ENCODE measurements around the gene MCCC1. TPM values are rescaled to one million over a fixed set of nuclear protein-coding genes. Genes with fewer than 3 reads are reported as not detected.

The MCCC1 gene
- total and polyA plus RNA-seq, 8 donors: 16.5 to 83.9 (median 42.6) TPM

DNA sequence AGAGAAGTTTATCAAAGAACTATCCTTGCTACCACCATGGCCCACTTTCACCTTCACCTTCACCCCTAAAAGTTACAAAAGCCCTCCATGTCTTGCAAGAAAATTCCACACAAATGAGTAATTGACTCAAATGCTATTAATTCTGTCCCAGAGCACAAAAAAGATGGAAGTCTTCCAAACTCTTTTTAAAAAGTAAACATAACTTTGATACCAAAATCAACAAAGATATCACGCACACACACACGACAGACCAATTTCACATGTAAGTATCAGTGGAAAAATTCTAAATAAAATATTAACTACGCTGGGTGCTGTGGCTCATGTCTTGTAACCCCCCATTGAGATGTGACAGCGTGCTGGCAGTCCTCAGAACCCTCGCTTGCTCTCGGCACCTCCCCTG, 1.1 kb upstream of the MCCC1 start:
- H3K27ac ChIP-seq: peak overlapping the region; percentile 50 to 93 (median 92)
- TF ChIP-seq EP300 (IDR thresholded peaks at IDR 0.05): no peak
- TF ChIP-seq, protein P1, sequence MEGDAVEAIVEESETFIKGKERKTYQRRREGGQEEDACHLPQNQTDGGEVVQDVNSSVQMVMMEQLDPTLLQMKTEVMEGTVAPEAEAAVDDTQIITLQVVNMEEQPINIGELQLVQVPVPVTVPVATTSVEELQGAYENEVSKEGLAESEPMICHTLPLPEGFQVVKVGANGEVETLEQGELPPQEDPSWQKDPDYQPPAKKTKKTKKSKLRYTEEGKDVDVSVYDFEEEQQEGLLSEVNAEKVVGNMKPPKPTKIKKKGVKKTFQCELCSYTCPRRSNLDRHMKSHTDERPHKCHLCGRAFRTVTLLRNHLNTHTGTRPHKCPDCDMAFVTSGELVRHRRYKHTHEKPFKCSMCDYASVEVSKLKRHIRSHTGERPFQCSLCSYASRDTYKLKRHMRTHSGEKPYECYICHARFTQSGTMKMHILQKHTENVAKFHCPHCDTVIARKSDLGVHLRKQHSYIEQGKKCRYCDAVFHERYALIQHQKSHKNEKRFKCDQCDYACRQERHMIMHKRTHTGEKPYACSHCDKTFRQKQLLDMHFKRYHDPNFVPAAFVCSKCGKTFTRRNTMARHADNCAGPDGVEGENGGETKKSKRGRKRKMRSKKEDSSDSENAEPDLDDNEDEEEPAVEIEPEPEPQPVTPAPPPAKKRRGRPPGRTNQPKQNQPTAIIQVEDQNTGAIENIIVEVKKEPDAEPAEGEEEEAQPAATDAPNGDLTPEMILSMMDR (IDR thresholded peaks at IDR 0.05): no peak
- no peak for TF ChIP-seq POLR2A (IDR thresholded peaks at IDR 0.05)
- TF ChIP-seq POLR2AphosphoS5 (IDR thresholded peaks at IDR 0.05): no peak
- H3K9me3 ChIP-seq: no peaks in the 10 kb centered on the region
- no peak overlapping the region for H3K4me3 ChIP-seq
- intact Hi-C loops (cut with DNase I; ENCODE audit: low total_unique reads): no loop called here
- WGBS, 5 donors: 21 to 51% (median 28%) methylated on average over 4 to 6 of the region's 6 CpGs
- H3K36me3 ChIP-seq: peaks cover 0 to 3% (median 0%) of the 10 kb centered on the region in 4 donors
- peak in 1 of 2 donors; percentile 43 for DNase-seq
- peaks cover 10 to 38% (median 29%) of the 10 kb centered on the region in 4 donors for H3K4me1 ChIP-seq
- H3K27me3 ChIP-seq: no peaks in the 10 kb centered on the region

DNA sequence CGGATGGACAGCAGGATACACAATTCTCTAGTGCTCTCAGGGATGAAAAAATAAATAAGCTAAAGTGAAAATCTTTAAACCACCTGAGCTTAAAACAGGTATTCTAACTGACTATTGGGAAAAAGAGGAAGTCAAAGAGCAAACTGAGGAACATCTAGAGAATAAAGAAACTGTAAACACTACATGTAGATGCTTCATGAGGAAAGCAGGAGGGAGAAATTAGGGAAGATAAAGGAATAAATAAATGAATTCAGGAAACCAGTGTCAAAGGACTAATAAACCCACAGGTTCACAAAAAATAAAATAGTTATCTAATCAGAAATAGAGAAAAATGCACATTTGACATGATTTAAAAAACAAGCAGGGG, 525 bp upstream of the MCCC1 start:
- Histone ChIP-seq H3K27ac (peak overlapping the region; percentile 89 to 93 (median 92)), H3K4me1 (peaks cover 10 to 42% (median 31%) of the 10 kb centered on the region in 4 donors), H3K27me3 (no peaks in the 10 kb centered on the region), H3K9me3 (no peaks in the 10 kb centered on the region), H3K4me3 (peak overlapping the region; percentile 74 to 97 (median 82)), H3K36me3 (peaks cover 0 to 3% (median 0%) of the 10 kb centered on the region in 4 donors)
- no peak for DNase-seq
- WGBS, 5 donors: 0 to 5% (median 0%) methylated on average over 1 of the region's 1 CpG
- TF ChIP-seq EP300 (IDR thresholded peaks at IDR 0.05) (no peak), POLR2A (IDR thresholded peaks at IDR 0.05) (no peak), POLR2AphosphoS5 (IDR thresholded peaks at IDR 0.05) (no peak)
- TF ChIP-seq, protein P1 (IDR thresholded peaks at IDR 0.05): no peak
- intact Hi-C loops (cut with DNase I; ENCODE audit: low total_unique reads): no loop called here

DNA sequence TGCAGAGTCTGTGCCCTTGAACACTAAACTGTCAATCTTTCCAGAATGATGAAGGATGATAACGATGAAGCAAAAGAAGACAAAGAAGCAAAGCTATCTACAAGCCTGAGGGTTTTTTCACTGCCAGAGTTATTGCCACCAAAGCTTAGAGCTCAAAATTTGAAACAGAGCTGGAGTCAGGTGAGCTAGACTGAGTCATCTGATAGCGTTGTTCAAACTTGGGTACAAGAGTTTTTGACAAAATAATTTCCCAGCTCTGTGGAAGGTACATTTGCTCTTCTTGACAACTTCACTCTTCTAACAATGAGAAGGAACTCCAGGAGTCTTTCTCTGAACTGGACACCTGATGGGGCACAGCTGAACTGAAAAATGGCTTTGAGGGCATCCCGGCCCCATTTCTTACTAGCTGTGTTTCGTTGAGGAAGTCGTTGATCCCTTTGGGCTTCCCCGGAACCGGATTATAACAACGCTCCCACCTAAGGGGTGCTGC, 715 bp downstream of the MCCC1 start:
- Histone ChIP-seq H3K9me3 (no peaks in the 10 kb centered on the region), H3K27me3 (no peaks in the 10 kb centered on the region), H3K27ac (peak overlapping the region; percentile 89 to 93 (median 92)), H3K4me1 (peaks cover 10 to 51% (median 32%) of the 10 kb centered on the region in 4 donors), H3K36me3 (peaks cover 0 to 3% (median 0%) of the 10 kb centered on the region in 4 donors), H3K4me3 (peak overlapping the region; percentile 74 to 97 (median 82))
- no peak for DNase-seq
- WGBS, 5 donors: 3 to 5% (median 4%) methylated on average over 8 of the region's 8 CpGs
- intact Hi-C loops (cut with DNase I; ENCODE audit: low total_unique reads): no loop called here
- TF ChIP-seq POLR2AphosphoS5 (IDR thresholded peaks at IDR 0.05) (no peak), POLR2A (IDR thresholded peaks at IDR 0.05) (no peak), EP300 (IDR thresholded peaks at IDR 0.05) (no peak)
- TF ChIP-seq, protein P1 (IDR thresholded peaks at IDR 0.05): no peak

DNA sequence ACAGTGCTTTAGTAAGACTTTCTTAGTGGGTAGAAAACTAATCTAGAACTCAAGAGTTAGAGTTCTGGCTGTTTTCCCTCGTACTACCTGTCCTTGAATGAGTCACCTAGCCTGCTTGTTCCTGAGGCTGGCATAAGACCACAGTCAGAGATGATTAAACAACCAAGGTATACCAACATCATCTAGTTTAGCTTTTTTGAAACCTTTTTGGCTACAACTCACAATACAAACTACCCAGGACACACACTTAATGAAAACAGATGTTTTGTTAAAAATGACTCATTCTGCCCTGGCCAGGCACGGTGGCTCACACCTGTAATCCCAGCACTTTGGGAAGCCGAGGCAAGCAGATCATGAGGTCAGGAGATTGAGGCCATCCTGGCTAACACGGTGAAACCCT, 4.6 kb downstream of the MCCC1 start:
- DNase-seq: peak in 1 of 2 donors; percentile 44
- no peaks in the 10 kb centered on the region for H3K9me3 ChIP-seq
- peaks cover 17 to 36% (median 34%) of the 10 kb centered on the region in 4 donors for H3K36me3 ChIP-seq
- H3K4me1 ChIP-seq: peaks cover 4 to 41% (median 21%) of the 10 kb centered on the region in 4 donors
- intact Hi-C loops (cut with DNase I; ENCODE audit: low total_unique reads): no loop called here
- H3K27ac ChIP-seq: peak overlapping the region in 4 of 5 donors; percentile 5 to 61 (median 31)
- no peak overlapping the region for H3K4me3 ChIP-seq
- 51 to 63% (median 60%) methylated on average over 4 of the region's 4 CpGs for WGBS, 5 donors
- TF ChIP-seq, protein P1 (IDR thresholded peaks at IDR 0.05): no peak
- peak in 1 of 3 donors; percentile 46 for TF ChIP-seq POLR2AphosphoS5 (IDR thresholded peaks at IDR 0.05)
- TF ChIP-seq POLR2A (IDR thresholded peaks at IDR 0.05): no peak
- TF ChIP-seq EP300 (IDR thresholded peaks at IDR 0.05): no peak
- no peaks in the 10 kb centered on the region for H3K27me3 ChIP-seq
